ENCODE results near the gene ERFE. TPM values are rescaled to one million over a fixed set of nuclear protein-coding genes. Genes with fewer than 3 reads are reported as not detected.

Gene ERFE
- total RNA-seq, 1 donor from 2014 or later, result not detected

DNA sequence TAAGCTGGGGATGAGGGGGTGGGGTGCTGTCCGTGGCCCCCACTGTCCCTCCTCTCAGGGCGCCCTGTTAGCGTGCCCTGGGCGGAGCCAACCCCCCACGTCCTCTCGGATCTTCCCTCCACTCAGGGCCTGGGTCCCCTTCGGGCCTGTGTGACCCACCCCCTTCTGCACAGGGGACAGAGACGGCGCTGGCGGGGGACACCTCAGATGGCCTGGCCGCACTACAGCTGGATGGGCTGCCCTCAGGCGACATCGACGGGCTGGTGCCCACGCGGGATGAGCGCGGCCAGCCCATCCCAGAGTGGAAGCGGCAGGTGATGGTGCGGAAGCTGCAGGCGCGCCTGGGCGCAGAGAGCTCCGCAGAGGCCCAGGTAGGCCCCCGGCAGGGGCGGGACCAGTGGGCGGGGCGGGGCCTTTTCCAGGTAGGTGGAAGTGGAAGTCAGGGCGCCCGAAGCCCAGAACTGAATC, 30.2 kb upstream of the ERFE start:
- DNase-seq (peak; percentile 37), ATAC-seq (no peak)
- intact Hi-C loops (cut with DNase I), result no loop called here
- Histone ChIP-seq H3K4me3 (no peak overlapping the region), H3K27ac (no peak overlapping the region), H3K27me3 (ENCODE audit: low read depth) (no peaks in the 10 kb centered on the region), H3K9me3 (no peaks in the 10 kb centered on the region), H3K36me3 (no peaks in the 10 kb centered on the region), H3K4me1 (no peaks in the 10 kb centered on the region)
- TF ChIP-seq, protein P1, sequence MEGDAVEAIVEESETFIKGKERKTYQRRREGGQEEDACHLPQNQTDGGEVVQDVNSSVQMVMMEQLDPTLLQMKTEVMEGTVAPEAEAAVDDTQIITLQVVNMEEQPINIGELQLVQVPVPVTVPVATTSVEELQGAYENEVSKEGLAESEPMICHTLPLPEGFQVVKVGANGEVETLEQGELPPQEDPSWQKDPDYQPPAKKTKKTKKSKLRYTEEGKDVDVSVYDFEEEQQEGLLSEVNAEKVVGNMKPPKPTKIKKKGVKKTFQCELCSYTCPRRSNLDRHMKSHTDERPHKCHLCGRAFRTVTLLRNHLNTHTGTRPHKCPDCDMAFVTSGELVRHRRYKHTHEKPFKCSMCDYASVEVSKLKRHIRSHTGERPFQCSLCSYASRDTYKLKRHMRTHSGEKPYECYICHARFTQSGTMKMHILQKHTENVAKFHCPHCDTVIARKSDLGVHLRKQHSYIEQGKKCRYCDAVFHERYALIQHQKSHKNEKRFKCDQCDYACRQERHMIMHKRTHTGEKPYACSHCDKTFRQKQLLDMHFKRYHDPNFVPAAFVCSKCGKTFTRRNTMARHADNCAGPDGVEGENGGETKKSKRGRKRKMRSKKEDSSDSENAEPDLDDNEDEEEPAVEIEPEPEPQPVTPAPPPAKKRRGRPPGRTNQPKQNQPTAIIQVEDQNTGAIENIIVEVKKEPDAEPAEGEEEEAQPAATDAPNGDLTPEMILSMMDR (IDR thresholded peaks at IDR 0.05), result no peak

GRCh38 chr2:238129166-238130010, 29.4 kb upstream of the ERFE start:
- Histone ChIP-seq H3K4me1 (no peaks in the 10 kb centered on the region), H3K4me3 (no peak overlapping the region), H3K9me3 (no peaks in the 10 kb centered on the region), H3K27me3 (ENCODE audit: low read depth) (no peaks in the 10 kb centered on the region), H3K27ac (no peak overlapping the region), H3K36me3 (no peaks in the 10 kb centered on the region)
- ATAC-seq (no peak), DNase-seq (peak; percentile 28)
- intact Hi-C loops (cut with DNase I), result no loop called here
- TF ChIP-seq, protein P1 (IDR thresholded peaks at IDR 0.05), result no peak

- H3K4me1 ChIP-seq, result no peaks in the 10 kb centered on the region
- H3K27me3 ChIP-seq (ENCODE audit: low read depth), result no peaks in the 10 kb centered on the region
- no peak overlapping the region for H3K27ac ChIP-seq
- peak; percentile 41 for DNase-seq
- H3K36me3 ChIP-seq, result no peaks in the 10 kb centered on the region
- intact Hi-C loops (cut with DNase I), result no loop called here
- no peak overlapping the region for H3K4me3 ChIP-seq
- ATAC-seq, result no peak
- H3K9me3 ChIP-seq, result no peaks in the 10 kb centered on the region
- TF ChIP-seq, protein P1 (IDR thresholded peaks at IDR 0.05), result no peak
Measured at GRCh38 chr2:238130111-238130695, 28.6 kb upstream of the ERFE start.

- Histone ChIP-seq H3K9me3 (no peaks in the 10 kb centered on the region), H3K4me1 (no peaks in the 10 kb centered on the region), H3K27ac (no peak overlapping the region), H3K36me3 (no peaks in the 10 kb centered on the region), H3K4me3 (no peak overlapping the region), H3K27me3 (ENCODE audit: low read depth) (no peaks in the 10 kb centered on the region)
- TF ChIP-seq, protein P1 (IDR thresholded peaks at IDR 0.05), result no peak
- ATAC-seq (no peak), DNase-seq (peak; percentile 36)
- intact Hi-C loops (cut with DNase I), result no loop called here
Measured at GRCh38 chr2:238130696-238131628, 27.8 kb upstream of the ERFE start.

DNA sequence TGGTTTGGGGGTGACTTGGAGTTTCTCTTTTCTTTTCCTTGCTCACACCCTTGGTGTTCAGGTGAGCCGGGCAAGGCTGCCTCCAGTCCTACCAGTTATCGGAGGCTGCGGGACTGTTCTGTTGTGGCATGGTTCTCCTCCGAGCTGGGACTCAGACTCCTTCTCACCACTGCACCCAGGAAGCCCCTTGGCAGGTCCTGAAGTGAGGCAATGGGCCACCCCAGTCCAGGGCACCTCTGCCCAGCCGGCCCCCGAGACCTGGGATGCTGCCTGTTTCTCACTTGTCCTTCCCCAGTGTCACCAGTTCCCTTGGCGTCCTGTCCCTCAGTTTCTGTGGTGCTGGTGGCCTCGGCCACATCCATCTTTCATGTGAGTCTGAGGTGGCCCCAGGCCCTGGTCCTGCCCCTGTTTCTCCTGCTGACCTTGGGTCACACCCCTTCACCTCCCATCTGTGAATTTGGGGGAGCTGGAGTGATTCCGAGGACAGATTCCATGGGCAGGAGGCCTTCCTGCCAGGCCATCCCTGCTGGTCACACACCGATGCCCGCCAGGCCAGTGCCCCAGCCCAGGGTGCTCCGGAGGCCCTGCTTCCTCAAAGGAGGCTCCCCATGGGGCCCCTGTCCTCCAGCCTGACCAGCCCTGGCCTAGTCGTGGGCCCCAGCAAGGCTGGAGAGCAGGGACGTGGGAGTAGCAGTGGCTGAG, 26.9 kb upstream of the ERFE start:
- Histone ChIP-seq H3K27ac (no peak overlapping the region), H3K36me3 (no peaks in the 10 kb centered on the region), H3K9me3 (no peaks in the 10 kb centered on the region), H3K4me3 (no peak overlapping the region), H3K27me3 (ENCODE audit: low read depth) (no peaks in the 10 kb centered on the region), H3K4me1 (no peaks in the 10 kb centered on the region)
- DNase-seq (peak; percentile 20), ATAC-seq (no peak)
- TF ChIP-seq, protein P1 (IDR thresholded peaks at IDR 0.05), result no peak
- intact Hi-C loops (cut with DNase I), result no loop called here

Data from lower lobe of right lung (tissue), 2 donors.